IMR-90 (cell line): ENCODE data around the gene ZFYVE21. TPM values are rescaled to one million over a fixed set of nuclear protein-coding genes. Genes with fewer than 3 reads are reported as not detected.

ENCODE experiments used
- ATAC-seq: fragments of 200-7000 bp; cut with Tn5 transposase; 2 replicates; pipeline ENCODE4 v1.9.1; 2020; ENCODE audit warnings: low read depth, mild to moderate bottlenecking, moderate library complexity
- BruUV-seq: library from RNA; stranded (reverse); fragments of 400-500 nt; replicated peaks from 2 replicates; lab custom pipeline; 2021; lab: Mats Ljungman, UMichigan
- CTCF ChIA-PET: fragments of 300-600 bp; formaldehyde crosslinking; extraction: SDS; loops from one replicate; lab custom pipeline; 2021; ENCODE audit warnings: antibody characterized with exemption; lab: Yijun Ruan, JAX
- POLR2A ChIA-PET: fragments of 300-600 bp; sonication (Branson Sonifier 250); formaldehyde crosslinking; loops from one replicate; lab custom pipeline; 2022; ENCODE audit warnings: antibody characterized with exemption; ENCODE audit not compliant: unreplicated experiment; lab: Charles Lee
- DNase-seq: peaks from one replicate; pipeline ENCODE4 v3.0.0; 2013
- H2AFZ ChIP-seq: replicated peaks from 2 replicates; pipeline ENCODE3; 2013; ENCODE audit warnings: low read length, mild to moderate bottlenecking; ENCODE audit not compliant: poor library complexity
- H2AK5ac ChIP-seq: 2 replicates; pipeline ENCODE4 v1.6.1; 2013; ENCODE audit warnings: low read depth, low read length, inconsistent platforms
- H2AK9ac ChIP-seq: replicated peaks from 2 replicates; pipeline ENCODE3; 2013; ENCODE audit warnings: mild to moderate bottlenecking, low read depth, low read length, moderate library complexity; ENCODE audit not compliant: poor library complexity
- H2BK120ac ChIP-seq: 2 replicates; pipeline ENCODE4 v1.6.1; 2013; ENCODE audit warnings: low read depth, low read length, inconsistent platforms
- H2BK15ac ChIP-seq: 3 replicates; pipeline ENCODE4 v1.6.1; 2013; ENCODE audit warnings: low read depth, low read length, inconsistent platforms
- H2BK20ac ChIP-seq: 2 replicates; pipeline ENCODE4 v1.6.1; 2013; ENCODE audit warnings: low read depth, mild to moderate bottlenecking, inconsistent platforms, low read length, moderate library complexity
- H2BK5ac ChIP-seq: 2 replicates; pipeline ENCODE4 v1.6.1; 2013; ENCODE audit warnings: mild to moderate bottlenecking, low read depth, low read length, inconsistent platforms; ENCODE audit not compliant: poor library complexity, severe bottlenecking
- H3K14ac ChIP-seq: replicated peaks from 2 replicates; pipeline ENCODE4 v1.6.1; 2013; ENCODE audit warnings: low read depth, low read length, inconsistent platforms
- H3K18ac ChIP-seq: 2 replicates; pipeline ENCODE4 v1.6.1; 2013; ENCODE audit warnings: low read depth, low read length, control low read depth
- H3K23ac ChIP-seq: 2 replicates; pipeline ENCODE4 v1.6.1; 2013; ENCODE audit warnings: low read depth, low read length, inconsistent platforms
- H3K27ac ChIP-seq: 2 replicates; pipeline ENCODE4 v1.5.1; 2013; ENCODE audit warnings: mild to moderate bottlenecking, control low read depth, low read length; ENCODE audit not compliant: insufficient read depth
- H3K27me3 ChIP-seq: 2 replicates; pipeline ENCODE4 v1.6.1; 2013; ENCODE audit warnings: low read length; ENCODE audit not compliant: control insufficient read depth, insufficient read depth
- H3K36me3 ChIP-seq: 2 replicates; pipeline ENCODE4 v1.6.1; 2013; ENCODE audit warnings: low read length, mixed read lengths; ENCODE audit not compliant: control insufficient read depth, insufficient read depth
- H3K4ac ChIP-seq: 2 replicates; pipeline ENCODE4 v1.6.1; 2013; ENCODE audit warnings: low read depth, low read length, inconsistent platforms
- H3K4me1 ChIP-seq: 2 replicates; pipeline ENCODE4 v1.6.1; 2013; ENCODE audit warnings: low read length, mixed read lengths; ENCODE audit not compliant: control insufficient read depth, insufficient read depth
- H3K4me2 ChIP-seq: 2 replicates; pipeline ENCODE4 v1.6.1; 2013; ENCODE audit warnings: low read depth, mild to moderate bottlenecking, control low read depth, low read length, moderate library complexity
- H3K4me3 ChIP-seq: 2 replicates; pipeline ENCODE4 v1.5.1; 2013; ENCODE audit warnings: low read depth, mild to moderate bottlenecking, control low read depth, low read length, moderate library complexity; ENCODE audit not compliant: insufficient read depth
- H3K56ac ChIP-seq: 2 replicates; pipeline ENCODE4 v1.6.1; 2013; ENCODE audit warnings: low read length, inconsistent platforms; ENCODE audit not compliant: insufficient read depth; ENCODE audit errors: extremely low read depth
- H3K79me1 ChIP-seq, 2 experiments: 2 replicates each; pipeline ENCODE4 v1.6.1; 2013; ENCODE audit warnings: low read length in 2 of 2, inconsistent platforms in 1 of 2, low read depth in 1 of 2
- H3K9ac ChIP-seq: 2 replicates; pipeline ENCODE4 v1.6.1; 2013; ENCODE audit warnings: low read depth, low read length, control low read depth
- H3K9me1 ChIP-seq: 2 replicates; pipeline ENCODE4 v1.6.1; 2013; ENCODE audit warnings: low read length, inconsistent platforms; ENCODE audit not compliant: insufficient read depth
- H3K9me3 ChIP-seq: 2 replicates; pipeline ENCODE4 v1.6.1; 2013; ENCODE audit warnings: low read length; ENCODE audit not compliant: control insufficient read depth, insufficient read depth
- H4K20me1 ChIP-seq: 2 replicates; pipeline ENCODE4 v1.6.1; 2013; ENCODE audit warnings: low read length, inconsistent platforms; ENCODE audit not compliant: insufficient read depth
- H4K5ac ChIP-seq: 2 replicates; pipeline ENCODE4 v1.6.1; 2013; ENCODE audit warnings: mild to moderate bottlenecking, low read depth, low read length, control low read depth
- H4K8ac ChIP-seq, 2 experiments: 2 replicates each; pipeline ENCODE4 v1.6.1; 2013; ENCODE audit warnings: low read depth in 2 of 2, low read length in 2 of 2, control low read depth in 1 of 2, inconsistent platforms in 1 of 2
- H4K91ac ChIP-seq: 2 replicates; pipeline ENCODE4 v1.6.1; 2013; ENCODE audit warnings: low read depth, low read length, inconsistent platforms; ENCODE audit not compliant: insufficient read depth
- CEBPB ChIP-seq: IDR thresholded peaks from 2 replicates; pipeline ENCODE4 v1.6.1; 2012; ENCODE audit warnings: low read depth, low read length, improper control_type of control experiment
- MAZ ChIP-seq: IDR thresholded peaks from 2 replicates; pipeline ENCODE4 v1.6.1; 2012; ENCODE audit warnings: low read depth, mild to moderate bottlenecking, low read length, improper control_type of control experiment, moderate library complexity, borderline replicate concordance
- RCOR1 ChIP-seq: IDR thresholded peaks from 2 replicates; pipeline ENCODE4 v1.6.1; 2012; ENCODE audit warnings: mild to moderate bottlenecking, low read length, improper control_type of control experiment; ENCODE audit not compliant: insufficient replicate concordance
- SMC3 ChIP-seq: fragments of 150-350 bp; IDR thresholded peaks from 2 replicates; pipeline ENCODE4 v1.6.1; 2016; ENCODE audit warnings: low read depth, mild to moderate bottlenecking, antibody characterized with exemption, low read length, moderate library complexity
- WGBS, 2 experiments: methylation state at CpG; one replicate each; pipeline versions ENCODE4 v1.1.5 to v1.1.7; 2013; ENCODE audit warnings: missing lambda C conversion rate in 2 of 2; ENCODE audit not compliant: insufficient read length in 1 of 2; ENCODE audit errors: extremely low coverage in 2 of 2; 5-methylcytosine and 5-hydroxymethylcytosine counted together
- dilution Hi-C: fragments of 300-500 bp; cut with HindIII; formaldehyde crosslinking; loops from one replicate; pipeline ENCODE4 v1.14.3; 2018; ENCODE audit warnings: low sequenced_read_pairs; ENCODE audit not compliant: unreplicated experiment
- in situ Hi-C: fragments of 300-500 bp; cut with MboI; formaldehyde crosslinking; loops from 3 replicates; pipeline ENCODE4 v1.14.3; 2019; ENCODE audit warnings: low sequenced_read_pairs, inconsistent platforms, mixed read lengths
- intact Hi-C: fragments of 100-400 bp; cut with micrococcal nuclease; formaldehyde crosslinking; loops from 2 replicates; pipeline ENCODE4 v1.10.0; 2022
- polyA plus RNA-seq, 3 experiments: library from polyadenylated mRNA; depleted of rRNA; stranded (reverse); fragments of >200 nt; gene quantifications; 2 replicates each; pipeline ENCODE4 v1.2.3, GENCODE V29; 2012; ENCODE audit warnings: low replicate concordance in 1 of 3
- total RNA-seq: library from RNA; depleted of rRNA; stranded (reverse); fragments of >200 nt; gene quantifications from 2 replicates; pipeline ENCODE4 v1.2.3, GENCODE V29; 2012

The ZFYVE21 gene
- total and polyA plus RNA-seq, 2 of the 4 experiments (the other 2 are of a cell fraction): 41.2 to 89.2 TPM

- DNase-seq: no peak
- no peak overlapping the region for H4K91ac ChIP-seq
- H2BK20ac ChIP-seq: no peak overlapping the region
- in situ Hi-C loops: no loop called here
- no peaks in the 10 kb centered on the region for H3K36me3 ChIP-seq
- no peak overlapping the region for H3K27ac ChIP-seq
- no peak overlapping the region for H2AK9ac ChIP-seq
- no peak overlapping the region for H3K4ac ChIP-seq
- H3K9ac ChIP-seq: no peak overlapping the region
- dilution Hi-C loops: no loop called here
- no peak overlapping the region for H3K23ac ChIP-seq
- ATAC-seq: no peak
- intact Hi-C loops: no loop called here
- ChIA-PET POLR2A (no interaction called here), CTCF (no interaction called here)
- H2BK120ac ChIP-seq: no peak overlapping the region
- H4K8ac ChIP-seq: no peak overlapping the region
- H3K18ac ChIP-seq: no peak overlapping the region
- H2BK5ac ChIP-seq: no peak overlapping the region
- H3K4me2 ChIP-seq: no peak overlapping the region
- H2AFZ ChIP-seq: no peak overlapping the region
- 0 out of 2 replicates have a peak, but pooled peaks cover 1% of the 10 kb centered on the region for H3K9me1 ChIP-seq
- no peak overlapping the region for H3K4me3 ChIP-seq
- WGBS, 2 experiments: no CpG with 5 or more reads among the region's 1 CpG
- BruUV-seq: no TSS peak
- H3K9me3 ChIP-seq: no peaks in the 10 kb centered on the region
- H2BK15ac ChIP-seq: no peak overlapping the region
- H3K79me1 ChIP-seq: no peaks in the 10 kb centered on the region
- H3K56ac ChIP-seq: no peak overlapping the region
- H4K20me1 ChIP-seq: no peaks in the 10 kb centered on the region
- no peak overlapping the region for H4K5ac ChIP-seq
- no peak overlapping the region for H3K14ac ChIP-seq
- H3K27me3 ChIP-seq: no peaks in the 10 kb centered on the region
- TF ChIP-seq RCOR1 (no peak), CEBPB (no peak), SMC3 (no peak), MAZ (no peak)
- H2AK5ac ChIP-seq: no peak overlapping the region
- H3K4me1 ChIP-seq: no peaks in the 10 kb centered on the region
Observed at GRCh38 chr14:103772078-103772712, 56.6 kb downstream of the ZFYVE21 start.
